Esophagus squamous epithelium (tissue), 5 donors: ENCODE results near the gene TAF11. TPM values are rescaled to one million over a fixed set of nuclear protein-coding genes. Genes with fewer than 3 reads are reported as not detected.
"Not testable (repeated sequence)": the region's sequence is repeated elsewhere in the genome, so short reads cannot be mapped to it uniquely, and the experiment has no call there.

Experiments
- DNase-seq: peaks from one replicate; lab custom pipeline; 2025; lab: John Stamatoyannopoulos, UW
- H3K27ac ChIP-seq, 4 donors: fragments of 200-600 bp; sonication (generic); one replicate each; pipeline ENCODE4 v1.5.1; 2016 to 2019; ENCODE audit warnings: mild to moderate bottlenecking in 1 of 4
- H3K27me3 ChIP-seq, 4 donors: fragments of 200-600 bp; sonication (generic); 1 replicate in 3 of 4; 2 replicates in 1 of 4; pipeline versions ENCODE4 v1.5.1 to v1.6.0; 2017 to 2021; ENCODE audit warnings: antibody characterized with exemption in 1 of 4
- H3K36me3 ChIP-seq, 3 donors: fragments of 200-600 bp; sonication (generic); one replicate each; pipeline ENCODE4 v1.5.1; 2016 to 2019
- H3K4me1 ChIP-seq, 3 donors: fragments of 200-600 bp; sonication (generic); one replicate each; pipeline ENCODE4 v1.5.1; 2017 to 2019
- H3K4me3 ChIP-seq, 4 donors: fragments of 200-600 bp; sonication (generic); 1 replicate in 3 of 4; 2 replicates in 1 of 4; pipeline ENCODE4 v1.5.1; 2016 to 2019; ENCODE audit warnings: mild to moderate bottlenecking in 2 of 4, moderate library complexity in 1 of 4
- H3K9me3 ChIP-seq, 3 donors: fragments of 200-600 bp; sonication (generic); one replicate each; pipeline ENCODE4 v1.5.1; 2016 to 2019
- POLR2A ChIP-seq, 4 donors: fragments of 450-650 bp; IDR thresholded peaks; one replicate each; pipeline ENCODE4 v1.6.1; 2017; ENCODE audit warnings: antibody characterized with exemption in 4 of 4, mild to moderate bottlenecking in 4 of 4, moderate library complexity in 3 of 4
- WGBS, 2 donors: methylation state at CpG; one replicate each; pipeline ENCODE4 v1.1.5; 2018; 5-methylcytosine and 5-hydroxymethylcytosine counted together
- intact Hi-C: fragments of 100-400 bp; cut with DNase I; formaldehyde crosslinking; loops from one replicate; pipeline ENCODE4 v1.15.0; 2022
- total RNA-seq, 4 donors: library from RNA; depleted of rRNA; stranded (reverse); fragments of >200 nt; gene quantifications; one replicate each; pipeline ENCODE4 v1.1.0, GENCODE V29; 2016
- TF ChIP-seq, protein P1 (sequence below), 6 experiments: fragments of 450-650 bp in 4 of 6; fragments of 200-600 bp in 2 of 6; sonication (generic) in 2 of 6; IDR thresholded peaks; one replicate each; pipeline ENCODE4 v1.5.1; 2016 to 2019; ENCODE audit warnings: antibody characterized with exemption in 6 of 6, mild to moderate bottlenecking in 4 of 6, moderate library complexity in 4 of 6
- donor health status: DM: yes; HTN: yes; CAD: no.

Gene TAF11
- total RNA-seq, 4 donors from 2014 or later: 8.4 to 21.2 (median 18.8) TPM

DNA sequence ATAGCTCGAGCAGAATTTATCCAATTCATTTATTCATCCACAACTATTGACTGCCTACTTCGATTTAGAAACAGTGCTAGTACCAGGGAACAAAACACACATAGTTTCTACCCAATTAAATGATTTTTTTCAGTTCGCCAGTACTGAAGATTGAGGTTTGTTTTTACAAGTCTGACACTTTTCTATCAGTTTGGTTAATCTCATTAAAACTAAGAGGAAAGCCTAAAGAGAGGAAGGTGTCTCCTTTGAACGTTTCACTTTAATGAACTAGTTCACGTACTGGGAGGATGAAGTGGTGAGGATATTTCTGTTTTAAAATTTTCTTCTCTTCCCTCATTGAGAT lies 643 bp upstream of the TAF11 start:
- DNase-seq: no peak
- Histone ChIP-seq H3K27ac (peak overlapping the region; percentile 92 to 96 (median 94)), H3K9me3 (no peaks in the 10 kb centered on the region), H3K4me1 (peaks cover 23 to 58% (median 25%) of the 10 kb centered on the region in 3 donors), H3K36me3 (peaks cover 0 to 12% (median 0%) of the 10 kb centered on the region in 3 donors), H3K27me3 (no peaks in the 10 kb centered on the region), H3K4me3 (peak overlapping the region; percentile 63 to 97 (median 90))
- intact Hi-C loops: no loop called here
- no peak for TF ChIP-seq POLR2A (IDR thresholded peaks at IDR 0.05)
- TF ChIP-seq, protein P1, sequence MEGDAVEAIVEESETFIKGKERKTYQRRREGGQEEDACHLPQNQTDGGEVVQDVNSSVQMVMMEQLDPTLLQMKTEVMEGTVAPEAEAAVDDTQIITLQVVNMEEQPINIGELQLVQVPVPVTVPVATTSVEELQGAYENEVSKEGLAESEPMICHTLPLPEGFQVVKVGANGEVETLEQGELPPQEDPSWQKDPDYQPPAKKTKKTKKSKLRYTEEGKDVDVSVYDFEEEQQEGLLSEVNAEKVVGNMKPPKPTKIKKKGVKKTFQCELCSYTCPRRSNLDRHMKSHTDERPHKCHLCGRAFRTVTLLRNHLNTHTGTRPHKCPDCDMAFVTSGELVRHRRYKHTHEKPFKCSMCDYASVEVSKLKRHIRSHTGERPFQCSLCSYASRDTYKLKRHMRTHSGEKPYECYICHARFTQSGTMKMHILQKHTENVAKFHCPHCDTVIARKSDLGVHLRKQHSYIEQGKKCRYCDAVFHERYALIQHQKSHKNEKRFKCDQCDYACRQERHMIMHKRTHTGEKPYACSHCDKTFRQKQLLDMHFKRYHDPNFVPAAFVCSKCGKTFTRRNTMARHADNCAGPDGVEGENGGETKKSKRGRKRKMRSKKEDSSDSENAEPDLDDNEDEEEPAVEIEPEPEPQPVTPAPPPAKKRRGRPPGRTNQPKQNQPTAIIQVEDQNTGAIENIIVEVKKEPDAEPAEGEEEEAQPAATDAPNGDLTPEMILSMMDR (IDR thresholded peaks at IDR 0.05): no peak
- 0 to 1% methylated on average over 5 of the region's 5 CpGs for WGBS, 2 donors

DNA sequence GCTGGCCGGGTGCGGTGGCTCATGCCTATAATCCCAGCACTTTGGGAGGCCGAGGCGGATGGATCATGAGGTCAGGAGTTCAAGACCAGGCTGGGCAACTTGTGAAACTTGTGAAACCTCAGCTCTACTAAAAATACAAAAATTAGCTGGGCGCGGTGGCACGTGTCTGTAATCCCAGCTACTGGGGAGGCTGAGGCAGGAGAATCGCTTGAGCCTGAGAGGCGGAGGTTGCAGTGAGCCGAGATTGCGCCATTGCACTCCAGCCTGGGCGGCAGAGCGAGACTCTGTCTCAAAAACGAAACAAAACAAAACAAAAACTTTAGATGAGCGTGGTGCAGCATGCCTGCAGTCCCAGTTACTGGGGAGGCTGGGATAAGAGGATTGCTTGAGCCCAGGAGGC lies 2.0 kb downstream of the TAF11 start:
- H3K27ac ChIP-seq, H3K4me3 ChIP-seq, H3K9me3 ChIP-seq, intact Hi-C loops, DNase-seq, H3K27me3 ChIP-seq: not testable (repeated sequence)
- Histone ChIP-seq H3K36me3 (peaks cover 0 to 38% (median 3%) of the 10 kb centered on the region in 3 donors), H3K4me1 (peaks cover 18 to 32% (median 19%) of the 10 kb centered on the region in 3 donors)
- WGBS, 2 donors: 81 to 84% methylated on average over 15 of the region's 15 CpGs

DNA sequence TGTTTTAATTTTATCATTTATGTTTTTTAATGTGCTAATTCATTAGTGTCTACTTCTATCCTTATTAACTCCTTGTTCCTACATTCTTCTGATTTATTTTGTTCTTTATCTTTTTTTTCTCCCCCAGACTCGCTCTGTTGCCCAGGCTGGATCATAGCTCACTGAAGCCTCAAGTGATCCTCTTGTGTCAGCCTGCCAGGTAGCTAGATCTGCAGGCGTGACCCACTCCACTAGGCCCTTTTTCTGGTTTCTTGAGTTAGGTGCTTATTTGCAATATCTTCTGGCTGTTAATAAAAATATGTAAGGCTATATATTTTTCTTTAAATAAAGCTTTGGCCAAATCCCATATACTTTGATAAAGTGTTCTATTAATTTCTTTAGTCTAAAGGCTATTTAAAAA lies 2.8 kb downstream of the TAF11 start:
- Histone ChIP-seq H3K36me3 (peaks cover 0 to 47% (median 3%) of the 10 kb centered on the region in 3 donors), H3K27me3 (no peaks in the 10 kb centered on the region), H3K27ac (no peak overlapping the region), H3K9me3 (no peaks in the 10 kb centered on the region), H3K4me1 (peaks cover 10 to 24% (median 10%) of the 10 kb centered on the region in 3 donors), H3K4me3 (no peak overlapping the region)
- no peak for DNase-seq
- TF ChIP-seq POLR2A (IDR thresholded peaks at IDR 0.05): no peak
- TF ChIP-seq, protein P1 (IDR thresholded peaks at IDR 0.05): no peak
- intact Hi-C loops: no loop called here
- 77 to 98% methylated on average over 2 of the region's 2 CpGs for WGBS, 2 donors

DNA sequence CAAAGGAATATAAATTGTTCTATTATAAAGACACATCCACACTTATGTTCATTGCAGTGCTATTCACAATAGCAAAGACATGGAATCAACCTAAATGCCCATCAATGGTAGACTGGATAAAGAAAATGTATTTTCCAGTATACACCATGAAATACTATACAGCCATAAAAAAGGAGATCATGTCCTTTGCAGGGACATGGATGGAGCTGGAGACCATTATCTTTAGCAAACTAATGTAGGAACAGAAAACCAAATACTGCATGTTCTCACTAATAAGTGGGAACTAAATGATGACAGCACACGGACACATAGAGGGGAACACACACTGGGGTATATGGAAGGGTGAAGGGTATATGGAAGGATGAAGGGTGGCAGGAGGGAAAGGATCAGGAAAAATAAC lies 3.8 kb downstream of the TAF11 start:
- H3K9me3 ChIP-seq, intact Hi-C loops, H3K27me3 ChIP-seq, DNase-seq, H3K27ac ChIP-seq, H3K4me3 ChIP-seq: not testable (repeated sequence)
- WGBS, 2 donors: 87 to 100% methylated on average over 1 of the region's 1 CpG
- Histone ChIP-seq H3K36me3 (peaks cover 0 to 56% (median 9%) of the 10 kb centered on the region in 3 donors), H3K4me1 (peaks cover 10 to 20% (median 10%) of the 10 kb centered on the region in 3 donors)

DNA sequence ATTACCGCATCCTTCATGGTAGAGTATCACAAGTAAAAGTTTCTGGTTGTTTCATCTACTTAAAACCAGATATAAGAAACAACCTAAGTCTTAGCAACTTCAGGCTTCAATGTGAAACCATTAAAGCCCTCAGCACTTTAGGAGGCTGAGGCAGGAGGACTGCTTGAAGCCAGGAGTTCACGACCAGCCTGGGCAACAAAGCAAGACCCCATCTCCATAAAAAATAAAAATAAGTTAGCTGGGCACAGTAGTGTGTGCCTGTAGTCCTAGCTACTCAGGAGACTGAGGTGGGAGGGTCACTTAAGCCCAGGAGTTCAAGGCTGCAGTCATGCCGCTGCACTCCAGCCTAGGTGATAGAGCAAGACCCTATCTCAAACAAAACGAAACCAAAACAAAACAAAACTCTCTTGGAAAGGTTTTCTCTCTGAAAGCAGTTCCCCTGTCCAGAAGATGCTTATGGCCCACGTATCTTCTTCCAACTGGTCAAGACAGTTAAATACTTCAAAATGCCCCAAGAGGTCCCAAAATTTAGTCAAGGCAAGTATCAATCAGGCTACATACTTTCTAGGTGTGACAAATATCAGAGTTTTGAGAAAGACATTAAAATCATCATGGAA lies 9.9 kb downstream of the TAF11 start:
- H3K4me3 ChIP-seq: no peak overlapping the region
- WGBS, 2 donors: 92 to 95% methylated on average over 5 of the region's 5 CpGs
- H3K36me3 ChIP-seq: peaks cover 0 to 100% (median 9%) of the 10 kb centered on the region in 3 donors
- intact Hi-C loops: no loop called here
- TF ChIP-seq, protein P1 (IDR thresholded peaks at IDR 0.05): no peak
- TF ChIP-seq POLR2A (IDR thresholded peaks at IDR 0.05): no peak
- no peaks in the 10 kb centered on the region for H3K27me3 ChIP-seq
- H3K9me3 ChIP-seq: no peaks in the 10 kb centered on the region
- no peaks in the 10 kb centered on the region for H3K4me1 ChIP-seq
- H3K27ac ChIP-seq: no peak overlapping the region
- DNase-seq: no peak

DNA sequence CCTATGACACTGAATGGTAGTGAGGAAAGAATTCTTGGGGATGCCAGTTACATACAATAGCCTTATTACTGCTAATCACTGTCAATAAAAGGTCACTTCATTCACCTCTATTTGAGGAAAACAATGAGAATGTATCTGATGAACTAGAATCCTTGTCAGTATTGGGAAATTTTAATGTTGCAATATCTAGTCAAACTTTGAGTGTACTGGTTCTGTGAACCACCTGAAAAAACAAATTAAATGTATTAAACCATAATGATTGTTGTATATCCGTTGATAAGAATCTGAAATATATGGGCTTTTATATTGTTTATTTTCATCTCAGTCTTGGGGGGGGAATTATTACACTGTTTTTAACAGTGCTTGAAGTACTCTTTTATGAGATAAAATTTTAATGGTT lies 10.6 kb downstream of the TAF11 start:
- Histone ChIP-seq H3K4me3 (no peak overlapping the region), H3K27ac (no peak overlapping the region), H3K36me3 (peaks cover 0 to 100% (median 9%) of the 10 kb centered on the region in 3 donors), H3K9me3 (no peaks in the 10 kb centered on the region), H3K27me3 (no peaks in the 10 kb centered on the region), H3K4me1 (no peaks in the 10 kb centered on the region)
- DNase-seq: no peak
- TF ChIP-seq POLR2A (IDR thresholded peaks at IDR 0.05): no peak
- TF ChIP-seq, protein P1 (IDR thresholded peaks at IDR 0.05): no peak
- WGBS, 2 donors: 70 to 73% methylated on average over 1 of the region's 1 CpG
- intact Hi-C loops: no loop called here
